Measurements from ENCODE around the gene CYP26C1. TPM values are rescaled to one million over a fixed set of nuclear protein-coding genes. Genes with fewer than 3 reads are reported as not detected.

CYP26C1 gene
- total and polyA plus RNA-seq, 2 of the 13 experiments (the other 11 are each of a cell fraction or from before 2014, with no cell fraction given) = 0.02 TPM; not detected in 1

GRCh38 chr10:93106631-93107072, 46.1 kb downstream of the CYP26C1 start (continued):
- TF ChIP-seq, protein P1, sequence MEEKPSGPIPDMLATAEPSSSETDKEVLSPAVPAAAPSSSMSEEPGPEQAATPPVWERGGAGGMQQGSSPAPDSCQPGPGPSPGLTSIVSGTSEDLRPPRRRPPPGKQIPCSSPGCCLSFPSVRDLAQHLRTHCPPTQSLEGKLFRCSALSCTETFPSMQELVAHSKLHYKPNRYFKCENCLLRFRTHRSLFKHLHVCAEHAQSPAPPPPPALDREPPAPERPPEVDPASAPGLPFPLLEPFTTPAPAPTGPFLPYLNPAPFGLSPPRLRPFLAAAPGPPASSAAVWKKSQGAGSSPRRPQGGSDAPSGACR (CRISPR knock-in tag; IDR thresholded peaks at IDR 0.05) = no peak
- TF ChIP-seq RFX5 (IDR thresholded peaks at IDR 0.05; ENCODE audit: low read depth, low read length) (no peak), UBTF (CRISPR knock-in tag; IDR thresholded peaks at IDR 0.05) (no peak), NRL (CRISPR knock-in tag; IDR thresholded peaks at IDR 0.05; ENCODE audit: borderline replicate concordance) (no peak), STAG1 (CRISPR knock-in tag; IDR thresholded peaks at IDR 0.05) (peak; percentile 6; the same call in 1 of the 2 replicates), NFE2 (CRISPR knock-in tag; IDR thresholded peaks at IDR 0.05) (no peak), CBX2 (IDR thresholded peaks at IDR 0.05; ENCODE audit: low read depth, low read length) (no peak), CBX2 (CRISPR knock-in tag; IDR thresholded peaks at IDR 0.05; ENCODE audit: low read depth) (no peak), ETV6 (CRISPR knock-in tag; conservative IDR thresholded peaks at IDR 0.05) (no peak), RERE (CRISPR knock-in tag; IDR thresholded peaks at IDR 0.05; ENCODE audit: low read depth) (peak; percentile 91), SALL2 (CRISPR knock-in tag; IDR thresholded peaks at IDR 0.05) (peak; percentile 87), SMARCE1 (IDR thresholded peaks at IDR 0.05; ENCODE audit: borderline replicate concordance) (no peak), ZNF879 (CRISPR knock-in tag; IDR thresholded peaks at IDR 0.05) (no peak), ELF1 (CRISPR knock-in tag; IDR thresholded peaks at IDR 0.05) (peak; percentile 29; the same call in 1 of the 2 replicates), HMGA1 (CRISPR knock-in tag; conservative IDR thresholded peaks at IDR 0.05) (no peak), SMAD3 (CRISPR knock-in tag; IDR thresholded peaks at IDR 0.05) (peak; percentile 80; the same call in 1 of the 2 replicates), ZNF597 (CRISPR knock-in tag; IDR thresholded peaks at IDR 0.05) (no peak), TRIM22 (IDR thresholded peaks at IDR 0.05) (no peak), MYC (CRISPR knock-in tag; IDR thresholded peaks at IDR 0.05; ENCODE audit: borderline replicate concordance) (no peak)
